ENCODE results near the gene AGPAT1. TPM values are rescaled to one million over a fixed set of nuclear protein-coding genes. Genes with fewer than 3 reads are reported as not detected.

AGPAT1 gene
- total and polyA plus RNA-seq, 10 of the 15 experiments (the other 5 are each of a cell fraction or from before 2014, with no cell fraction given) = 13.9 to 39.5 (median 24.7) TPM

DNA sequence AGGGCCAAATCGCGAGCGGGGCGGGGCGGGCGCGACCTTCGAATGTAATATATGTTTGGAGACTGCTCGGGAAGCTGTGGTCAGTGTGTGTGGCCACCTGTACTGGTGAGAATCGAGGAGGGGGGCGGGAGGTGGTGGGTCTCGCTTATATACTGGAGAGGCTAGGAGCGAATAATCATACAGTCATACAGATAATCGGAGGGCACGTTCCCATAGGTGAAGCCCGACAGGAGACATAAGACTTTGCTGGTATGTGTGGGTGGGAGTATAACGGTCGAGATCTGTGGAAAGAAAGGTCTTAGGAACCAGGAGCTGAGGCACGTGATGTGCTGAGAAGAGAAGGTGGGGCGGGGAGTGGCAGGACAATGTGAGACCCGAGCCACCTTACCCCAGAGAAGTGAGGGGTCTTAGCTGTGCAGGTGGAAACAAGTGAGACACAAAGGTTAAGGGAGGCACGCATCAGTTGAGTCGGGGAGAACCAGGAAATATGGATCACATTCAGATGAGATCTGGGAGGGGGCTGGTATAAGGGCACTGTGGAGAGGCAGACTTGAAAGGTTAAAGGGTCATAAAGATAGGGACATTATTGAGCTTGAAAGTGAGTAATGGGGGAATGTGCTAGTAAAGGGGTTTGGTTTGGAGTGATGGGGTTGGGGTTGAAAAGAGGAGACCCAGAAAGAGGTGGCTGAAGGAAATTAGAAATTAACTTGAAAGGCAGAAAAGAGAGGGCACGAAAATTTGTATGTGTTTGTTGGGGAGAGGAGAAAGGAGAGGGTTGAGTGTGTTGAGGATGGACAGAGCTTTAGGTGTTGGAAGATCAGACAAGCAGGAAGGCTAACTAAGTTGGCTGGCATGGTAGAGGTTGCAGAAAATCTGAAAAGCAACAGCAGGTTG is 2.9 kb upstream of the AGPAT1 start (continued):
- TF ChIP-seq, protein P1, sequence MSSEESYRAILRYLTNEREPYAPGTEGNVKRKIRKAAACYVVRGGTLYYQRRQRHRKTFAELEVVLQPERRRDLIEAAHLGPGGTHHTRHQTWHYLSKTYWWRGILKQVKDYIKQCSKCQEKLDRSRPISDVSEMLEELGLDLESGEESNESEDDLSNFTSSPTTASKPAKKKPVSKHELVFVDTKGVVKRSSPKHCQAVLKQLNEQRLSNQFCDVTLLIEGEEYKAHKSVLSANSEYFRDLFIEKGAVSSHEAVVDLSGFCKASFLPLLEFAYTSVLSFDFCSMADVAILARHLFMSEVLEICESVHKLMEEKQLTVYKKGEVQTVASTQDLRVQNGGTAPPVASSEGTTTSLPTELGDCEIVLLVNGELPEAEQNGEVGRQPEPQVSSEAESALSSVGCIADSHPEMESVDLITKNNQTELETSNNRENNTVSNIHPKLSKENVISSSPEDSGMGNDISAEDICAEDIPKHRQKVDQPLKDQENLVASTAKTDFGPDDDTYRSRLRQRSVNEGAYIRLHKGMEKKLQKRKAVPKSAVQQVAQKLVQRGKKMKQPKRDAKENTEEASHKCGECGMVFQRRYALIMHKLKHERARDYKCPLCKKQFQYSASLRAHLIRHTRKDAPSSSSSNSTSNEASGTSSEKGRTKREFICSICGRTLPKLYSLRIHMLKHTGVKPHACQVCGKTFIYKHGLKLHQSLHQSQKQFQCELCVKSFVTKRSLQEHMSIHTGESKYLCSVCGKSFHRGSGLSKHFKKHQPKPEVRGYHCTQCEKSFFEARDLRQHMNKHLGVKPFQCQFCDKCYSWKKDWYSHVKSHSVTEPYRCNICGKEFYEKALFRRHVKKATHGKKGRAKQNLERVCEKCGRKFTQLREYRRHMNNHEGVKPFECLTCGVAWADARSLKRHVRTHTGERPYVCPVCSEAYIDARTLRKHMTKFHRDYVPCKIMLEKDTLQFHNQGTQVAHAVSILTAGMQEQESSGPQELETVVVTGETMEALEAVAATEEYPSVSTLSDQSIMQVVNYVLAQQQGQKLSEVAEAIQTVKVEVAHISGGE (CRISPR knock-in tag; IDR thresholded peaks at IDR 0.05) = no peak
- TF ChIP-seq CBFB (IDR thresholded peaks at IDR 0.05; ENCODE audit: low read depth) (no peak), EGR1 (IDR thresholded peaks at IDR 0.05; ENCODE audit: borderline replicate concordance in 1 of 2, low read depth in 2 of 2, low read length in 2 of 2) (0 out of 3 replicates have a peak, but pooled peaks of 1 of the 2 experiments have one; percentile 10), RUNX3 (IDR thresholded peaks at IDR 0.05; ENCODE audit: low read length) (peak; percentile 55), NFYA (IDR thresholded peaks at IDR 0.05; ENCODE audit: borderline replicate concordance, low read depth, low read length) (no peak), CEBPB (IDR thresholded peaks at IDR 0.05; ENCODE audit: borderline replicate concordance in 1 of 2, low read depth in 2 of 2, low read length in 2 of 2) (no peak), EP300 (IDR thresholded peaks at IDR 0.05; ENCODE audit: borderline replicate concordance in 1 of 2, control insufficient read depth in 1 of 2, low read depth in 2 of 2, low read length in 2 of 2) (no peak), ZNF24 (IDR thresholded peaks at IDR 0.05) (no peak), NR2C2 (IDR thresholded peaks at IDR 0.05; ENCODE audit: borderline replicate concordance, control insufficient read depth, insufficient read length, low read depth) (no peak), JUND (IDR thresholded peaks at IDR 0.05; ENCODE audit: low read depth, low read length) (no peak)
- TF ChIP-seq, protein P2, sequence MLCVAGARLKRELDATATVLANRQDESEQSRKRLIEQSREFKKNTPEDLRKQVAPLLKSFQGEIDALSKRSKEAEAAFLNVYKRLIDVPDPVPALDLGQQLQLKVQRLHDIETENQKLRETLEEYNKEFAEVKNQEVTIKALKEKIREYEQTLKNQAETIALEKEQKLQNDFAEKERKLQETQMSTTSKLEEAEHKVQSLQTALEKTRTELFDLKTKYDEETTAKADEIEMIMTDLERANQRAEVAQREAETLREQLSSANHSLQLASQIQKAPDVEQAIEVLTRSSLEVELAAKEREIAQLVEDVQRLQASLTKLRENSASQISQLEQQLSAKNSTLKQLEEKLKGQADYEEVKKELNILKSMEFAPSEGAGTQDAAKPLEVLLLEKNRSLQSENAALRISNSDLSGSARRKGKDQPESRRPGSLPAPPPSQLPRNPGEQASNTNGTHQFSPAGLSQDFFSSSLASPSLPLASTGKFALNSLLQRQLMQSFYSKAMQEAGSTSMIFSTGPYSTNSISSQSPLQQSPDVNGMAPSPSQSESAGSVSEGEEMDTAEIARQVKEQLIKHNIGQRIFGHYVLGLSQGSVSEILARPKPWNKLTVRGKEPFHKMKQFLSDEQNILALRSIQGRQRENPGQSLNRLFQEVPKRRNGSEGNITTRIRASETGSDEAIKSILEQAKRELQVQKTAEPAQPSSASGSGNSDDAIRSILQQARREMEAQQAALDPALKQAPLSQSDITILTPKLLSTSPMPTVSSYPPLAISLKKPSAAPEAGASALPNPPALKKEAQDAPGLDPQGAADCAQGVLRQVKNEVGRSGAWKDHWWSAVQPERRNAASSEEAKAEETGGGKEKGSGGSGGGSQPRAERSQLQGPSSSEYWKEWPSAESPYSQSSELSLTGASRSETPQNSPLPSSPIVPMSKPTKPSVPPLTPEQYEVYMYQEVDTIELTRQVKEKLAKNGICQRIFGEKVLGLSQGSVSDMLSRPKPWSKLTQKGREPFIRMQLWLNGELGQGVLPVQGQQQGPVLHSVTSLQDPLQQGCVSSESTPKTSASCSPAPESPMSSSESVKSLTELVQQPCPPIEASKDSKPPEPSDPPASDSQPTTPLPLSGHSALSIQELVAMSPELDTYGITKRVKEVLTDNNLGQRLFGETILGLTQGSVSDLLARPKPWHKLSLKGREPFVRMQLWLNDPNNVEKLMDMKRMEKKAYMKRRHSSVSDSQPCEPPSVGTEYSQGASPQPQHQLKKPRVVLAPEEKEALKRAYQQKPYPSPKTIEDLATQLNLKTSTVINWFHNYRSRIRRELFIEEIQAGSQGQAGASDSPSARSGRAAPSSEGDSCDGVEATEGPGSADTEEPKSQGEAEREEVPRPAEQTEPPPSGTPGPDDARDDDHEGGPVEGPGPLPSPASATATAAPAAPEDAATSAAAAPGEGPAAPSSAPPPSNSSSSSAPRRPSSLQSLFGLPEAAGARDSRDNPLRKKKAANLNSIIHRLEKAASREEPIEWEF (IDR thresholded peaks at IDR 0.05; ENCODE audit: insufficient replicate concordance, low read depth, low read length) = no peak
- TF ChIP-seq, protein P3, sequence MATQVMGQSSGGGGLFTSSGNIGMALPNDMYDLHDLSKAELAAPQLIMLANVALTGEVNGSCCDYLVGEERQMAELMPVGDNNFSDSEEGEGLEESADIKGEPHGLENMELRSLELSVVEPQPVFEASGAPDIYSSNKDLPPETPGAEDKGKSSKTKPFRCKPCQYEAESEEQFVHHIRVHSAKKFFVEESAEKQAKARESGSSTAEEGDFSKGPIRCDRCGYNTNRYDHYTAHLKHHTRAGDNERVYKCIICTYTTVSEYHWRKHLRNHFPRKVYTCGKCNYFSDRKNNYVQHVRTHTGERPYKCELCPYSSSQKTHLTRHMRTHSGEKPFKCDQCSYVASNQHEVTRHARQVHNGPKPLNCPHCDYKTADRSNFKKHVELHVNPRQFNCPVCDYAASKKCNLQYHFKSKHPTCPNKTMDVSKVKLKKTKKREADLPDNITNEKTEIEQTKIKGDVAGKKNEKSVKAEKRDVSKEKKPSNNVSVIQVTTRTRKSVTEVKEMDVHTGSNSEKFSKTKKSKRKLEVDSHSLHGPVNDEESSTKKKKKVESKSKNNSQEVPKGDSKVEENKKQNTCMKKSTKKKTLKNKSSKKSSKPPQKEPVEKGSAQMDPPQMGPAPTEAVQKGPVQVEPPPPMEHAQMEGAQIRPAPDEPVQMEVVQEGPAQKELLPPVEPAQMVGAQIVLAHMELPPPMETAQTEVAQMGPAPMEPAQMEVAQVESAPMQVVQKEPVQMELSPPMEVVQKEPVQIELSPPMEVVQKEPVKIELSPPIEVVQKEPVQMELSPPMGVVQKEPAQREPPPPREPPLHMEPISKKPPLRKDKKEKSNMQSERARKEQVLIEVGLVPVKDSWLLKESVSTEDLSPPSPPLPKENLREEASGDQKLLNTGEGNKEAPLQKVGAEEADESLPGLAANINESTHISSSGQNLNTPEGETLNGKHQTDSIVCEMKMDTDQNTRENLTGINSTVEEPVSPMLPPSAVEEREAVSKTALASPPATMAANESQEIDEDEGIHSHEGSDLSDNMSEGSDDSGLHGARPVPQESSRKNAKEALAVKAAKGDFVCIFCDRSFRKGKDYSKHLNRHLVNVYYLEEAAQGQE (IDR thresholded peaks at IDR 0.05; ENCODE audit: low read depth, low read length) = no peak
- TF ChIP-seq, protein P4, sequence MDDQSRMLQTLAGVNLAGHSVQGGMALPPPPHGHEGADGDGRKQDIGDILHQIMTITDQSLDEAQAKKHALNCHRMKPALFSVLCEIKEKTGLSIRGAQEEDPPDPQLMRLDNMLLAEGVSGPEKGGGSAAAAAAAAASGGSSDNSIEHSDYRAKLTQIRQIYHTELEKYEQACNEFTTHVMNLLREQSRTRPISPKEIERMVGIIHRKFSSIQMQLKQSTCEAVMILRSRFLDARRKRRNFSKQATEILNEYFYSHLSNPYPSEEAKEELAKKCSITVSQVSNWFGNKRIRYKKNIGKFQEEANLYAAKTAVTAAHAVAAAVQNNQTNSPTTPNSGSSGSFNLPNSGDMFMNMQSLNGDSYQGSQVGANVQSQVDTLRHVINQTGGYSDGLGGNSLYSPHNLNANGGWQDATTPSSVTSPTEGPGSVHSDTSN (IDR thresholded peaks at IDR 0.05; ENCODE audit: insufficient replicate concordance, low read depth, low read length) = no peak

All from GM12878 (cell line).